Measurements from ENCODE around the gene ARID1A.
A peak's percentile ranks its signal among the peaks of the same experiment; 100 is the strongest.
"Not testable (repeated sequence)": the region's sequence is repeated elsewhere in the genome, so short reads cannot be mapped to it uniquely, and the experiment has no call there.

Gene ARID1A

GRCh38 chr1:26695356-26696118 lies at the start of gene ARID1A:
ARID1A (plus strand) TSS chr1:26696015; CDS start chr1:26696404, 389 bp downstream.
- DNase-seq (ENCODE audit: low read depth): peak; percentile 90

- no peak for DNase-seq (ENCODE audit: low read depth)
These were observed 31.0 kb upstream of the ARID1A start for GRCh38 chr1:26664802-26665201.

DNA sequence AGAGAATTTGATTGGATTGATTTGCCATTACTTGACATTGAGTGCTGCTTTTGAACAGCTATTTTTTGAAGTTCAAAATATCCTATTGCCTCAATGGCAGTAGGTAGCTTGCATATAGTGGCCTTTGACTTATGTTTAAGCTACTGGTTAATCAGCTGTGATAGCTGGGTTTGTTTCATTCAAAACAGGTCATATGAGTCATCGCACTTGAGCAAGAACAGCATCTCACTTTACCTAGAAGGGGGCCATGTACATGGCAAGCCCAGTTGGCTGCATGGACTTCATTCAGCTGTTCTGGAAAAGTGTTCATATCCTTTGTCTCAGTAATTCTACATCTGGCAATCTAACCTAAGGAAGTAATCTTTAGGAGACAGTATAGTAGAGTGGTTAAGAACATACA lies 29.0 kb upstream of the ARID1A start:
- no peak for DNase-seq (ENCODE audit: low read depth)

- DNase-seq (ENCODE audit: low read depth): not testable (repeated sequence)
These were observed 27.6 kb upstream of the ARID1A start for GRCh38 chr1:26668106-26668786.

GRCh38 chr1:26677306-26678115 lies 18.3 kb upstream of the ARID1A start:
- DNase-seq (ENCODE audit: low read depth): peak; percentile 18

DNA sequence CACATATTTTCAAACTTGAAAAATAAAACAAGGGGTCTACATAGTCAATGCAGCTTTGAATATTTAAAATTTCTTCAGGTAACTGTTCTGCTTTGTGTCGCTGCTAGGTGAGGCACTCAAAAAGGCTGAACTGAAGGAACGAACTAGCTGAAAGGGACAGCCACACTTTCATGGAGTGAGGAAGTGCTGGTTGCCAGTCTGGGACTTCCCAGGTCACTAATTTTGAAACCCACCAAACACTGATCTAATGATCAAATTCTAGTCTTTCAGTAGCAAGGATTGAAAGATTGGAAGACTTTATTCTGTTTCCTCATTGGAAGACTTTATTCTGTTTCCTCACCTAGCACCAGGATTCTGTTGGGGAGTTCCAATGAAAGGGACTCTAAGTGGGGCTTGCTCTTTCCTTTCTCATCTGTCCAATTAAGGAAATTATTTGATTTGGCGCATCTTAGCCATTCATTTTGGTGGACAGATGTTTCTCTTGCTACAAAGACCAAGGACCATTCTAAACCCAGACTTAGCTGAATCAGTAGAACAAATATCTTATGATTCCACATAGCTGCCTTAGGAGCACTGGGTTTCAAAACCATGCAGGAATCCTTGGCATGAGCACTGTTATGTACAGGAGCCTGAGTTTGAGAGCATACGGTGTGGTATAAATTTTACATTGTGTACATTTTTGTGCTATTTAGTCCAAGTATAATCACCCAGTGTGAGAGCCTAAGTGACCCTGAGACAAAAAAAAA lies 10.9 kb upstream of the ARID1A start:
- DNase-seq (ENCODE audit: low read depth): no peak

DNA sequence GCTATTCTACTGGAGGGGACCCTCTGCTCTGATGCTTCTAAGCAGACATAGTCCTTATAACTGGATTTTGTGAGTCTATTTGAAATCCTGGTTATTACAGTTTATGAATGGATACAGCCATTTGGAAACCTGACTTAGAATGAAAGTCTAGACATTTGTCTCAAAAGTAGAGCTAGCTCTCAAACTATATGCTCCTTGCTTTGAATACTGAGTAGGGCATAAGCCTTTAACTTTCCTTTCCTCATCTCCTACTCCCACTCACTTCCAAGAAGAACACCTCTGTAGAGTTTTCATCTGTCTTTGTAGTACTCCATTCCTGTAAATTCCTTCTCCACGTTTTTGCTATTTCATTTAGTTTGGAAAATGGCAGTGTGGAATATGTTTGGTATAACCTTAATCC lies 9.0 kb upstream of the ARID1A start:
- no peak for DNase-seq (ENCODE audit: low read depth)

DNA sequence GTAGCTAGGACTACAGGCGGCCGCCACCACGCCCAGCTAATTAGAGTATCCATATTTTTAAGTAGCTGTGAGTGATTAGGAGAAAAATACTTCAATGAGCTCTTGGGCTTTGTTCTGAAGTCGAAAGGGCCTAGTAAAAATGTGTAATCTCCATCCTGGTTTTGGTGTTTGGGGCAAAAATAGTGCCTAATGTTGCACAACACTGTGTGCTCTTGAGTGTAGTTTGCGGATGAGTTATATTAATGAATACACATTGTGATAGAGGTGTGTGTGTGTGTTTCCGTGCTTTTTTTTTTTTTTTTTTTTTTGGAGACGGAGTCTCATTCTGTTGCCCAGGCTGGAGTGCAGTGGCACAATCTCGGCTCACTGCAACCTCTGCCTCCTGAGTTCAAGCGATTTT lies 6.3 kb upstream of the ARID1A start:
- DNase-seq (ENCODE audit: low read depth): no peak

GRCh38 chr1:26690157-26690556 lies 5.7 kb upstream of the ARID1A start:
- no peak for DNase-seq (ENCODE audit: low read depth)

GRCh38 chr1:26690576-26691031 lies 5.2 kb upstream of the ARID1A start:
- DNase-seq (ENCODE audit: low read depth): no peak

GRCh38 chr1:26692211-26692792 lies 3.5 kb upstream of the ARID1A start:
- peak; percentile 63 for DNase-seq (ENCODE audit: low read depth)

DNA sequence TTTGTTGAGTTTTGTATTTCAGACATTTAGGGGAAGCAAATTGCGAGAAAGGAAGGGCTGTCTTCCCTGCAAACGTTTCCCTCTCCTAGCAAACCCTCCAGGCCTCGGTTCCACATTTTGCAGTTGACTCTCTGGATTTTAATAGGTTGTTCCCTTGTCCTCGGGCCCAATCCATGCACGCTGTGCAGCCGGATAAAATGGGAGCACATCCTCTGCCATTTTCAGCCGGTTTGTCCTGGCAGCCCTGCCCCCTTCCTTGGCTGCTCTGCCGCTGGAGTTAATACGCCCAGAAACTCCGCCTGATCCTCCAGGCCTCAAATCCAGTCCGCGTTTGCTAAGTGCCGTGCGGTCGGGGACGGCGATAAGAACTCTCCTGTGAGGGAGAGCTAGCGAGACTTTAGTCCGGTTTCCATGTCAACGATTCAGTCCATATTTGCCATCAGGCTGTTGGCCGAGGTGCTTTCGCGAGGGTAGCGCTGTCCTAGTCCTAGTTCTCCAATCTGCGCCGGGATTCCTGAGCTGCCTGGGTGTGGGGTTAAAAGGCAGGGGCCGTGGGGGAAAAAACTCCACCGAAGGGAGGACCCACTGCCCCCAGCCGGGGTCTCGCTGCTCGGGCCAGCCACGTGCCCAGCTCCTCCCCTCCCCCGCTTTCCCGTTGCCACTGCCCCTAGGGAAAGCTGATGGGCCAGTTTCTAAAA lies 2.9 kb upstream of the ARID1A start:
- DNase-seq (ENCODE audit: low read depth): peak; percentile 69

- no peak for DNase-seq (ENCODE audit: low read depth)
These were observed 1.9 kb upstream of the ARID1A start for GRCh38 chr1:26693599-26694572.

- no peak for DNase-seq (ENCODE audit: low read depth)
These were observed 1.0 kb upstream of the ARID1A start for GRCh38 chr1:26694638-26695355.

- DNase-seq (ENCODE audit: low read depth): peak; percentile 1
These were observed 371 bp downstream of the ARID1A start for GRCh38 chr1:26696119-26696653.

DNA sequence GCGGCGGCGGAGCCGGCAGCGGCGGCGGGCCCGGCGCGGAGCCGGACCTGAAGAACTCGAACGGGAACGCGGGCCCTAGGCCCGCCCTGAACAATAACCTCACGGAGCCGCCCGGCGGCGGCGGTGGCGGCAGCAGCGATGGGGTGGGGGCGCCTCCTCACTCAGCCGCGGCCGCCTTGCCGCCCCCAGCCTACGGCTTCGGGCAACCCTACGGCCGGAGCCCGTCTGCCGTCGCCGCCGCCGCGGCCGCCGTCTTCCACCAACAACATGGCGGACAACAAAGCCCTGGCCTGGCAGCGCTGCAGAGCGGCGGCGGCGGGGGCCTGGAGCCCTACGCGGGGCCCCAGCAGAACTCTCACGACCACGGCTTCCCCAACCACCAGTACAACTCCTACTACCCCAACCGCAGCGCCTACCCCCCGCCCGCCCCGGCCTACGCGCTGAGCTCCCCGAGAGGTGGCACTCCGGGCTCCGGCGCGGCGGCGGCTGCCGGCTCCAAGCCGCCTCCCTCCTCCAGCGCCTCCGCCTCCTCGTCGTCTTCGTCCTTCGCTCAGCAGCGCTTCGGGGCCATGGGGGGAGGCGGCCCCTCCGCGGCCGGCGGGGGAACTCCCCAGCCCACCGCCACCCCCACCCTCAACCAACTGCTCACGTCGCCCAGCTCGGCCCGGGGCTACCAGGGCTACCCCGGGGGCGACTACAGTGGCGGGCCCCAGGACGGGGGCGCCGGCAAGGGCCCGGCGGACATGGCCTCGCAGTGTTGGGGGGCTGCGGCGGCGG lies 1.0 kb downstream of the ARID1A start:
- peak; percentile 32 for DNase-seq (ENCODE audit: low read depth)

GRCh38 chr1:26697431-26697977 lies 1.7 kb downstream of the ARID1A start:
- DNase-seq (ENCODE audit: low read depth): no peak

Measured in stimulated activated CD8-positive, alpha-beta memory T cell treated with anti-CD3 and anti-CD28 coated beads, Interleukin-15, amount 100 ng/mL, for 1 hour (primary cell).